Measurements from ENCODE around the gene AVEN. TPM values are rescaled to one million over a fixed set of nuclear protein-coding genes. Genes with fewer than 3 reads are reported as not detected.

The AVEN gene
- total and polyA plus RNA-seq, 2 of the 8 experiments (the other 6 are each of a cell fraction or from before 2014, with no cell fraction given): 5.5 to 17.0 TPM

- FAIRE-seq (no peak), DNase-seq (ENCODE audit: low read depth in 1 of 2, low spot score in 2 of 2) (no peak)
- H2BK15ac ChIP-seq (ENCODE audit: low read length): no peak overlapping the region
- H2BK5ac ChIP-seq (ENCODE audit: low read depth, low read length): no peak overlapping the region
- H3K18ac ChIP-seq (ENCODE audit: extremely low read depth, low read length): no peak overlapping the region
- POLR2A ChIA-PET (ENCODE audit: partially characterized antibody): no interaction called here
- WGBS, 2 experiments (ENCODE audit: extremely low coverage in 1 of 2, insufficient coverage in 1 of 2, insufficient read length in 1 of 2, insufficient replicate concordance in 2 of 2, low coverage in 1 of 2, low lambda C conversion rate in 2 of 2, missing lambda C conversion rate in 1 of 2): 93% methylated on average over 4 of the region's 4 CpGs; no CpG with 5 or more reads in 1 of the 2 experiments
- H3K4me1 ChIP-seq (replicated peaks in 1 of 4; ENCODE audit: control insufficient read depth in 3 of 4, insufficient read depth in 4 of 4, low read length in 3 of 4): peaks cover 0 to 5% (median 0%) of the 10 kb centered on the region in 4 experiments; a peak in 1 of 7 replicates
- no peak overlapping the region for H3K56ac ChIP-seq (replicated peaks; ENCODE audit: insufficient read length, low read depth, low read length)
- no peak overlapping the region for H3K23ac ChIP-seq (ENCODE audit: insufficient read length)
- H3K4ac ChIP-seq (replicated peaks; ENCODE audit: insufficient read length, low read depth, low read length): no peak overlapping the region
- H3K4me2 ChIP-seq (ENCODE audit: insufficient read depth in 1 of 2, low read depth in 2 of 2, low read length in 2 of 2): no peak overlapping the region
- H3K27me3 ChIP-seq (replicated peaks in 1 of 4; ENCODE audit: control insufficient read depth in 3 of 4, extremely low read depth in 1 of 4, insufficient read depth in 3 of 4, low read length in 3 of 4): no peaks in the 10 kb centered on the region
- no peak overlapping the region for H2AK5ac ChIP-seq (ENCODE audit: low read depth, low read length)
- no peak overlapping the region for H4K91ac ChIP-seq (replicated peaks; ENCODE audit: insufficient read length, low read length)
- no peak overlapping the region for H3K9ac ChIP-seq (replicated peaks in 1 of 4; ENCODE audit: extremely low read depth in 1 of 4, low read depth in 3 of 4, low read length in 3 of 4)
- H2BK20ac ChIP-seq (ENCODE audit: low read length): no peak overlapping the region
- no peak overlapping the region for H2BK120ac ChIP-seq (replicated peaks; ENCODE audit: low read depth, low read length)
- no peaks in the 10 kb centered on the region for H3K9me3 ChIP-seq (ENCODE audit: insufficient read depth in 2 of 2, low read depth in 1 of 2, low read length in 1 of 2)
- no peak overlapping the region for H3K14ac ChIP-seq (ENCODE audit: insufficient read length)
- no peak for TF ChIP-seq POU5F1 (IDR thresholded peaks at IDR 0.05; ENCODE audit: low read depth, low read length)
- no peaks in the 10 kb centered on the region for H3K36me3 ChIP-seq (ENCODE audit: control insufficient read depth in 2 of 4, insufficient read depth in 4 of 4, low read length in 3 of 4)
- no peaks in the 10 kb centered on the region for H3K23me2 ChIP-seq (ENCODE audit: low read depth, low read length)
- H2AFZ ChIP-seq (ENCODE audit: low read length): no peak overlapping the region
- H3K79me1 ChIP-seq (ENCODE audit: low read depth, low read length): no peaks in the 10 kb centered on the region
- no peak overlapping the region for H3K4me3 ChIP-seq (ENCODE audit: extremely low read depth in 1 of 4, insufficient read depth in 2 of 4, low read depth in 3 of 4, low read length in 4 of 4)
- CTCF ChIA-PET (ENCODE audit: partially characterized antibody): interaction anchor here (1.2 kb wide), 1 partner anchor 16 kb away, joined by 3 read pairs; no protein-coding TSS in a partner anchor
- H3K27ac ChIP-seq (ENCODE audit: low read depth, low read length): no peak overlapping the region
- H3K79me2 ChIP-seq (ENCODE audit: control insufficient read depth in 1 of 2, insufficient read depth in 2 of 2, low read length in 2 of 2): no peaks in the 10 kb centered on the region
- no peak overlapping the region for H2BK12ac ChIP-seq (ENCODE audit: low read depth, low read length)
- H4K20me1 ChIP-seq (replicated peaks in 1 of 2; ENCODE audit: control insufficient read depth in 1 of 2, insufficient read depth in 2 of 2, low read length in 2 of 2): no peaks in the 10 kb centered on the region
- no peak overlapping the region for H4K8ac ChIP-seq (ENCODE audit: extremely low read depth, insufficient read depth, low read length)
- no peak overlapping the region for H4K5ac ChIP-seq (ENCODE audit: insufficient read length, low read depth, low read length)
These were observed 50.6 kb downstream of the AVEN start for GRCh38 chr15:33988384-33988783.

All from H1 (cell line).